ENCODE measurements around the gene MICAL3. TPM values are rescaled to one million over a fixed set of nuclear protein-coding genes. Genes with fewer than 3 reads are reported as not detected.
A peak's percentile ranks its signal among the peaks of the same experiment; 100 is the strongest.

Gene MICAL3
- total RNA-seq, 6 experiments from 2014 or later: 31.5 to 61.8 (median 48.2) TPM

DNA sequence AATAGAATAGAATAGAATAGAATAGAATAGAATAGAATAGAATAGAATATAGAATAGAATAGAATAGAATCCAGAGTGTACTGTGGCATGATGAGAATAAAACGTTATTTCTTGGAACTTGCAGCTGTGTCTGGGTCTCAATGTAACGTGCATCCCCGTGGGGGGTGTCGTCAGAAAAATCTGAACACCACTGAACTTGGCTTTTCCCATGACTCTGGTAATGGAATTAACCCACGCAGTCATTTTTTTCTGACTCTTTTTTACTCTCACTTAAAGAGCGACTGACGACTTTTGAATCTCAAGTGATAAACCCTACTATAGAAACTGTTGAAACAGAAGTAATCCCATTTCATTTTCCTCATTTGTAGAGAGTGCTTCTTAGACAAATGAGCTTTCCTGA is 157.7 kb downstream of the MICAL3 start:
- H3K4me3 ChIP-seq: no peak overlapping the region

DNA sequence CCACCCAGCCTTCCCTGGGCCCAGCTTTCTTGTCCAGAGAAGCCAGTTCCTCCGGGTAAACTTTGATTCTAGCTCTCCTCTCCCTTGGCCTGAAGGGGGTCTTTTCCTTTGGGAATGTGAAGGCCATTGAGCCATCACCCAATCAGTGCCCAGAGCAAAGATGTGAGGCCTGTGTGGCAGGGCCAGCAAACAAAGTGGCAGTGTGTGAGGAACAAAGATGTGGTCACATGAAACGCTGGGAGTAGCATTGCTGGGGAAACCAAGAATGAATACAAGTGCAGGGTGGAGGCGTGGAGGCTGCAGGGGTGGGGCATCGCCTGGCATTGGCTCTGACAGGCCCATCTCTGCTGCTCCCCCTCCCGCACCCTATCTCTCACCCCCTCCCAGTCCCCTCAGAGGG is 158.2 kb downstream of the MICAL3 start:
- Histone ChIP-seq H3K27me3 (no peaks in the 10 kb centered on the region), H3K4me1 (no peaks in the 10 kb centered on the region), H3K4me3 (no peak overlapping the region), H3K27ac (no peak overlapping the region), H3K36me3 (peaks cover 0 to 19% (median 4%) of the 10 kb centered on the region in 4 donors), H3K9me3 (no peaks in the 10 kb centered on the region)
- intact Hi-C loops (cut with DNase I): no loop called here
- 95% methylated on average over 4 of the region's 5 CpGs for WGBS (ENCODE audit: insufficient coverage, low coverage, low lambda C conversion rate, missing lambda C conversion rate)
- DNase-seq: no peak
- no peak for TF ChIP-seq POLR2A (IDR thresholded peaks at IDR 0.05)
- TF ChIP-seq, protein P1, sequence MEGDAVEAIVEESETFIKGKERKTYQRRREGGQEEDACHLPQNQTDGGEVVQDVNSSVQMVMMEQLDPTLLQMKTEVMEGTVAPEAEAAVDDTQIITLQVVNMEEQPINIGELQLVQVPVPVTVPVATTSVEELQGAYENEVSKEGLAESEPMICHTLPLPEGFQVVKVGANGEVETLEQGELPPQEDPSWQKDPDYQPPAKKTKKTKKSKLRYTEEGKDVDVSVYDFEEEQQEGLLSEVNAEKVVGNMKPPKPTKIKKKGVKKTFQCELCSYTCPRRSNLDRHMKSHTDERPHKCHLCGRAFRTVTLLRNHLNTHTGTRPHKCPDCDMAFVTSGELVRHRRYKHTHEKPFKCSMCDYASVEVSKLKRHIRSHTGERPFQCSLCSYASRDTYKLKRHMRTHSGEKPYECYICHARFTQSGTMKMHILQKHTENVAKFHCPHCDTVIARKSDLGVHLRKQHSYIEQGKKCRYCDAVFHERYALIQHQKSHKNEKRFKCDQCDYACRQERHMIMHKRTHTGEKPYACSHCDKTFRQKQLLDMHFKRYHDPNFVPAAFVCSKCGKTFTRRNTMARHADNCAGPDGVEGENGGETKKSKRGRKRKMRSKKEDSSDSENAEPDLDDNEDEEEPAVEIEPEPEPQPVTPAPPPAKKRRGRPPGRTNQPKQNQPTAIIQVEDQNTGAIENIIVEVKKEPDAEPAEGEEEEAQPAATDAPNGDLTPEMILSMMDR (IDR thresholded peaks at IDR 0.05): no peak
- no peak for ATAC-seq

More for the DNA sequence above, 157.7 kb downstream of the MICAL3 start:
- DNase-seq (no peak), ATAC-seq (no peak)
- Histone ChIP-seq H3K36me3 (peaks cover 0 to 23% (median 5%) of the 10 kb centered on the region in 4 donors), H3K27ac (no peak overlapping the region), H3K4me1 (no peaks in the 10 kb centered on the region), H3K27me3 (no peaks in the 10 kb centered on the region), H3K9me3 (no peaks in the 10 kb centered on the region)
- intact Hi-C loops (cut with DNase I): no loop called here
- 89% methylated on average over 7 of the region's 7 CpGs for WGBS (ENCODE audit: insufficient coverage, low coverage, low lambda C conversion rate, missing lambda C conversion rate)
- no peak for TF ChIP-seq POLR2A (IDR thresholded peaks at IDR 0.05)
- TF ChIP-seq, protein P1 (IDR thresholded peaks at IDR 0.05): no peak

DNA sequence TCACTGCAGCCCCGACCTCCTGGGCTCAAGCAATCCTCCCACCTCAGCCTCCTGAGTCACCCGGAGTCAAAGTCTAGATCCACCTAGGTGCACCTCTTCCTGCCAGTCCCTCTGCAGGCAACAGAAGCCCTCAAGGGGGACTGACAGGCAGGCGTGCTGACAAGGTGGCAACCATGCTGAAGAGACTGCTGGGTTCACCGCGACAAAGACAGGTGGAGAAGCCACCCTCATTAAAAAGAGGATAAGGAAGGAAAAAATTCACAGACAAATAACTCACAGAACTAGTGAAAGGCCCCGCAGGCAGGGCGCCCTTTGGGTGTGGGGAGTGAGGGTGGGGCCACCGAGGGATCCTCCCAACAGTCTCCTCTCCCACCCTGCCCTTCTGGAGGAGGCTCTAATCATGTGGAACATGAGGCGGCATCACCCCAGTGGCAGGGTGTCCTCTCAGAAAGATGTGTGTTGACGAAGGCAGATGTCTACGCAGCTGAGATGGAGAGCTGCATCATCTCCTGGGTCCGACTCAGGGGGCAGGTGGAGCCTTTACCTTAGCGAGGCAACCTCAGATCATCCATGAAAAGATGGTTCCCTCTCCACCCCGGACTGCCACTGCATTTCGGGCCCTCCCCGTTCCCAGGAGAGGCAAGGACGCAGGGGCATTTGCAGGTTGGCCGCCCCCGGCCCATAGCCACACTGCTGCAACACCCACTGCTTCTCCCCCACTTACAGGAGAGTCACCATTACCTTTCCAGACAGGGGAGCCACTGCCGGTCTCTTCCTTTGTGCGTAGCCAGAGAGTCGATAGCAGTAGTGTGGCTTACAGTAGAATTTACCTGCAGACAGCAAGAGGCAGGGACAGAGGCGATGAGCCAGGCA is 158.9 kb downstream of the MICAL3 start:
- H3K4me1 ChIP-seq: no peaks in the 10 kb centered on the region
- WGBS (ENCODE audit: insufficient coverage, low coverage, low lambda C conversion rate, missing lambda C conversion rate): 95% methylated on average over 5 of the region's 23 CpGs
- DNase-seq (no peak), ATAC-seq (peak in 1 of 4 donors; percentile 7)
- H3K9me3 ChIP-seq: no peaks in the 10 kb centered on the region
- no peak overlapping the region for H3K27ac ChIP-seq
- TF ChIP-seq POLR2A (IDR thresholded peaks at IDR 0.05): no peak
- TF ChIP-seq, protein P1 (IDR thresholded peaks at IDR 0.05): no peak
- H3K4me3 ChIP-seq: no peak overlapping the region
- no peaks in the 10 kb centered on the region for H3K27me3 ChIP-seq
- intact Hi-C loops (cut with DNase I): no loop called here
- H3K36me3 ChIP-seq: peaks cover 0 to 19% (median 4%) of the 10 kb centered on the region in 4 donors

DNA sequence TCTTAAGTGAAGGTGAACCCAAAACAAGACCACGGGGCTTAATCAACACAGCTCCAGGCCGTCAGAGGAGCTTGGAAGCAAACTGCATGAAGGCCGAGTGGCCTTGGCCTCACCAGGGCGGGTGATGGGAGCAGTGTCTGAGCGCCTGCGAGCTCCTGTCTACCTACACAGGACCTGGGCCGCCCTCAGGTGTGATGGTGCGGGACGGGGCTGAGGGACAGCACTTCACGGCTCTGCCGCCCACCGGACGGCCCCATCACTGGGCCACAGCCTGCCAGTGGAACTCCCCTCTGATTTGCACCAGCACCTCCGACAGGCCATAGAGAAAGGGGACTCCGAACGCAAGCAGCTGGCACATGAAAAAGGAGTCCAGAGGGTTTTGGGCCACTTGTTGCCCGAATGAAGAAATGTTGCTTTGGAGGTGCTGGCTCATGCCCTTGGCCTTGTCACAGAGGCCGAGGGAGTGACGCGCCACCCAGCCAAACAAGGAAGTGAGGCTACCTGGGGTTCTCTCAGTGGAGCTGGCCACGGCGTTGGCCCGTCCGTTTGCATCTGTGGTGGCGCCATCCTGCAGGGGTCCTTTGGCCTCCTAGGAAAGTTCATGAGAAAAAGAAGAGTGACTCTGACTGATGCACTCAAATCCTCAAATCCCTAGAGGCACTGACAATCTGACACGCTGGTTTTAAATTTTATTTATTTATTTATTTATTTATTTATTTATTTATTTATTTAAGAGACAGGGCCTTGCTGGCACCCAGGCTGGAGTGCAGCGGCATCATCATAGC is 159.8 kb downstream of the MICAL3 start:
- H3K4me1 ChIP-seq: no peaks in the 10 kb centered on the region
- H3K27me3 ChIP-seq: no peaks in the 10 kb centered on the region
- DNase-seq (no peak), ATAC-seq (peak in 1 of 4 donors; percentile 13)
- H3K4me3 ChIP-seq: no peak overlapping the region
- TF ChIP-seq, protein P1 (IDR thresholded peaks at IDR 0.05): no peak
- TF ChIP-seq POLR2A (IDR thresholded peaks at IDR 0.05): no peak
- peaks cover 0 to 19% (median 4%) of the 10 kb centered on the region in 4 donors for H3K36me3 ChIP-seq
- intact Hi-C loops (cut with DNase I): no loop called here
- no peaks in the 10 kb centered on the region for H3K9me3 ChIP-seq
- WGBS (ENCODE audit: insufficient coverage, low coverage, low lambda C conversion rate, missing lambda C conversion rate): 96% methylated on average over 5 of the region's 27 CpGs
- H3K27ac ChIP-seq: no peak overlapping the region
